Muscle of back (tissue), 10 donors: ENCODE measurements around the gene CCSER1. TPM values are rescaled to one million over a fixed set of nuclear protein-coding genes. Genes with fewer than 3 reads are reported as not detected.

Experiments used
- polyA plus RNA-seq, 10 donors: library from polyadenylated mRNA; unstranded; fragments of 120-200 nt; gene quantifications; one replicate each; pipeline ENCODE4 v1.2.1, GENCODE V29; 2013; ENCODE audit not compliant: insufficient read length in 10 of 10

CCSER1 gene
- polyA plus RNA-seq, 10 donors = 0.20 to 0.86 (median 0.41) TPM

Other genes starting within 250 kb of the CCSER1 start
- gene MMRN1, start 232.5 kb upstream of the CCSER1 start, polyA plus RNA-seq = 10 to 100 TPM in 4 of 10 donors, 1 to 10 TPM in 6; 5.2 to 16.0 (median 9.8) TPM